H1 (cell line): ENCODE data around the gene CAB39L. TPM values are rescaled to one million over a fixed set of nuclear protein-coding genes. Genes with fewer than 3 reads are reported as not detected.

Source experiments
- CTCF ChIP-seq, 3 experiments: IDR thresholded peaks; 1 replicate in 2 of 3; 2 replicates in 1 of 3; pipeline versions ENCODE4 v1.5.1 to v1.6.1; 2011; ENCODE audit warnings: low read length in 3 of 3, mild to moderate bottlenecking in 3 of 3, inconsistent platforms in 2 of 3, low read depth in 1 of 3, moderate library complexity in 1 of 3; ENCODE audit not compliant: insufficient read depth in 1 of 3; ENCODE audit errors: control extremely low read depth in 1 of 3
- KDM5A ChIP-seq: fragments of 200-600 bp; IDR thresholded peaks from 2 replicates; pipeline ENCODE4 v1.7.1; 2012; ENCODE audit warnings: mild to moderate bottlenecking, low read length, inconsistent platforms, mixed read lengths
- SAP30 ChIP-seq: fragments of 300-600 bp; sonication (generic); IDR thresholded peaks from 2 replicates; pipeline ENCODE4 v1.7.1; 2012; ENCODE audit warnings: low read length, moderate library complexity, mild to moderate bottlenecking, inconsistent platforms; ENCODE audit not compliant: insufficient read depth, insufficient replicate concordance
- SIX5 ChIP-seq: IDR thresholded peaks from 2 replicates; pipeline ENCODE4 v1.6.1; 2011; ENCODE audit warnings: mild to moderate bottlenecking, low read depth, low read length
- TEAD4 ChIP-seq: IDR thresholded peaks from 2 replicates; pipeline ENCODE4 v1.6.1; 2012; ENCODE audit warnings: low read depth, low read length, inconsistent platforms, mixed read lengths
- polyA plus RNA-seq, 7 experiments: library from polyadenylated mRNA; depleted of rRNA in 3 of 7; stranded (reverse) in 5 of 7; unstranded in 2 of 7; fragments of >200 nt in 5 of 7; fragments of 200-250 nt in 2 of 7; gene quantifications; 1 replicate in 5 of 7; 2 replicates in 1 of 7; 4 replicates in 1 of 7; pipeline versions ENCODE4 v1.2.1 to v1.2.3, GENCODE V29; 2011 to 2013; ENCODE audit warnings: missing spikeins in 2 of 7, mixed read lengths in 2 of 7
- total RNA-seq: library from RNA; stranded (reverse); fragmentation: NEBNext Ultra II Directional; extraction: Animal tissue kit (Norgen Biotek cat#: 25700); gene quantifications from 2 replicates; pipeline ENCODE4 v1.2.1, GENCODE V29; 2021
- TF ChIP-seq, protein P1 (sequence below): fragments of 300-600 bp; sonication (generic); IDR thresholded peaks from 2 replicates; pipeline ENCODE4 v1.7.1; 2012; ENCODE audit warnings: low read length, moderate library complexity, mild to moderate bottlenecking, inconsistent platforms; ENCODE audit not compliant: insufficient replicate concordance
- TF ChIP-seq, protein P2 (sequence below): IDR thresholded peaks from 2 replicates; pipeline ENCODE4 v1.6.1; 2012; ENCODE audit warnings: low read length, inconsistent platforms

Gene CAB39L
- total and polyA plus RNA-seq, 2 of the 8 experiments (the other 6 are each of a cell fraction or from before 2014, with no cell fraction given): 2.5 to 4.8 TPM

DNA sequence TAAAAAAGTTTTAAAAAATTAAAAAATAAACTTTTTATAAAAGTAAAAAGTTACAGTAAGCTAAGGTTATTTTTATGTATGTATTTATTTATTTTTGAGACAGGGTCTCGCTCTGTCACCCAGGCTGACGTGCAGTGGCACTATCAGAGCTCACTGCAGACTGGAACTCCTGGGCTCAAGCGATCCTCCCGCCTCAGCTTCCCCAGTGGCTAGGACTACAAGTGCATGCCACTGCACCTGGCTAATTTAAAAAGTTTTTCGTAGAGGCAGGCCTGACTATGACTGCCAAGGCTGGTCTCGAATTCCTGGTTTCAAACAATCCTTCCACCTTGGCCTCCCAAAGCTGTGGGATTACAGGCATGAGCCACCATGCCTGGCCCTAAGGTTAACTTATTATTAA, 132.0 kb downstream of the CAB39L start (continued):
- TF ChIP-seq, protein P1, sequence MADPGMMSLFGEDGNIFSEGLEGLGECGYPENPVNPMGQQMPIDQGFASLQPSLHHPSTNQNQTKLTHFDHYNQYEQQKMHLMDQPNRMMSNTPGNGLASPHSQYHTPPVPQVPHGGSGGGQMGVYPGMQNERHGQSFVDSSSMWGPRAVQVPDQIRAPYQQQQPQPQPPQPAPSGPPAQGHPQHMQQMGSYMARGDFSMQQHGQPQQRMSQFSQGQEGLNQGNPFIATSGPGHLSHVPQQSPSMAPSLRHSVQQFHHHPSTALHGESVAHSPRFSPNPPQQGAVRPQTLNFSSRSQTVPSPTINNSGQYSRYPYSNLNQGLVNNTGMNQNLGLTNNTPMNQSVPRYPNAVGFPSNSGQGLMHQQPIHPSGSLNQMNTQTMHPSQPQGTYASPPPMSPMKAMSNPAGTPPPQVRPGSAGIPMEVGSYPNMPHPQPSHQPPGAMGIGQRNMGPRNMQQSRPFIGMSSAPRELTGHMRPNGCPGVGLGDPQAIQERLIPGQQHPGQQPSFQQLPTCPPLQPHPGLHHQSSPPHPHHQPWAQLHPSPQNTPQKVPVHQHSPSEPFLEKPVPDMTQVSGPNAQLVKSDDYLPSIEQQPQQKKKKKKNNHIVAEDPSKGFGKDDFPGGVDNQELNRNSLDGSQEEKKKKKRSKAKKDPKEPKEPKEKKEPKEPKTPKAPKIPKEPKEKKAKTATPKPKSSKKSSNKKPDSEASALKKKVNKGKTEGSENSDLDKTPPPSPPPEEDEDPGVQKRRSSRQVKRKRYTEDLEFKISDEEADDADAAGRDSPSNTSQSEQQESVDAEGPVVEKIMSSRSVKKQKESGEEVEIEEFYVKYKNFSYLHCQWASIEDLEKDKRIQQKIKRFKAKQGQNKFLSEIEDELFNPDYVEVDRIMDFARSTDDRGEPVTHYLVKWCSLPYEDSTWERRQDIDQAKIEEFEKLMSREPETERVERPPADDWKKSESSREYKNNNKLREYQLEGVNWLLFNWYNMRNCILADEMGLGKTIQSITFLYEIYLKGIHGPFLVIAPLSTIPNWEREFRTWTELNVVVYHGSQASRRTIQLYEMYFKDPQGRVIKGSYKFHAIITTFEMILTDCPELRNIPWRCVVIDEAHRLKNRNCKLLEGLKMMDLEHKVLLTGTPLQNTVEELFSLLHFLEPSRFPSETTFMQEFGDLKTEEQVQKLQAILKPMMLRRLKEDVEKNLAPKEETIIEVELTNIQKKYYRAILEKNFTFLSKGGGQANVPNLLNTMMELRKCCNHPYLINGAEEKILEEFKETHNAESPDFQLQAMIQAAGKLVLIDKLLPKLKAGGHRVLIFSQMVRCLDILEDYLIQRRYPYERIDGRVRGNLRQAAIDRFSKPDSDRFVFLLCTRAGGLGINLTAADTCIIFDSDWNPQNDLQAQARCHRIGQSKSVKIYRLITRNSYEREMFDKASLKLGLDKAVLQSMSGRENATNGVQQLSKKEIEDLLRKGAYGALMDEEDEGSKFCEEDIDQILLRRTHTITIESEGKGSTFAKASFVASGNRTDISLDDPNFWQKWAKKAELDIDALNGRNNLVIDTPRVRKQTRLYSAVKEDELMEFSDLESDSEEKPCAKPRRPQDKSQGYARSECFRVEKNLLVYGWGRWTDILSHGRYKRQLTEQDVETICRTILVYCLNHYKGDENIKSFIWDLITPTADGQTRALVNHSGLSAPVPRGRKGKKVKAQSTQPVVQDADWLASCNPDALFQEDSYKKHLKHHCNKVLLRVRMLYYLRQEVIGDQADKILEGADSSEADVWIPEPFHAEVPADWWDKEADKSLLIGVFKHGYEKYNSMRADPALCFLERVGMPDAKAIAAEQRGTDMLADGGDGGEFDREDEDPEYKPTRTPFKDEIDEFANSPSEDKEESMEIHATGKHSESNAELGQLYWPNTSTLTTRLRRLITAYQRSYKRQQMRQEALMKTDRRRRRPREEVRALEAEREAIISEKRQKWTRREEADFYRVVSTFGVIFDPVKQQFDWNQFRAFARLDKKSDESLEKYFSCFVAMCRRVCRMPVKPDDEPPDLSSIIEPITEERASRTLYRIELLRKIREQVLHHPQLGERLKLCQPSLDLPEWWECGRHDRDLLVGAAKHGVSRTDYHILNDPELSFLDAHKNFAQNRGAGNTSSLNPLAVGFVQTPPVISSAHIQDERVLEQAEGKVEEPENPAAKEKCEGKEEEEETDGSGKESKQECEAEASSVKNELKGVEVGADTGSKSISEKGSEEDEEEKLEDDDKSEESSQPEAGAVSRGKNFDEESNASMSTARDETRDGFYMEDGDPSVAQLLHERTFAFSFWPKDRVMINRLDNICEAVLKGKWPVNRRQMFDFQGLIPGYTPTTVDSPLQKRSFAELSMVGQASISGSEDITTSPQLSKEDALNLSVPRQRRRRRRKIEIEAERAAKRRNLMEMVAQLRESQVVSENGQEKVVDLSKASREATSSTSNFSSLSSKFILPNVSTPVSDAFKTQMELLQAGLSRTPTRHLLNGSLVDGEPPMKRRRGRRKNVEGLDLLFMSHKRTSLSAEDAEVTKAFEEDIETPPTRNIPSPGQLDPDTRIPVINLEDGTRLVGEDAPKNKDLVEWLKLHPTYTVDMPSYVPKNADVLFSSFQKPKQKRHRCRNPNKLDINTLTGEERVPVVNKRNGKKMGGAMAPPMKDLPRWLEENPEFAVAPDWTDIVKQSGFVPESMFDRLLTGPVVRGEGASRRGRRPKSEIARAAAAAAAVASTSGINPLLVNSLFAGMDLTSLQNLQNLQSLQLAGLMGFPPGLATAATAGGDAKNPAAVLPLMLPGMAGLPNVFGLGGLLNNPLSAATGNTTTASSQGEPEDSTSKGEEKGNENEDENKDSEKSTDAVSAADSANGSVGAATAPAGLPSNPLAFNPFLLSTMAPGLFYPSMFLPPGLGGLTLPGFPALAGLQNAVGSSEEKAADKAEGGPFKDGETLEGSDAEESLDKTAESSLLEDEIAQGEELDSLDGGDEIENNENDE: no peak
- TF ChIP-seq SAP30: no peak
- no peak for TF ChIP-seq KDM5A
- TF ChIP-seq TEAD4: no peak
- TF ChIP-seq CTCF (IDR thresholded peaks at IDR 0.05; ENCODE audit: control extremely low read depth in 1 of 3, insufficient read depth in 1 of 3, low read depth in 1 of 3, low read length in 3 of 3): no peak
- no peak for TF ChIP-seq SIX5
- TF ChIP-seq, protein P2, sequence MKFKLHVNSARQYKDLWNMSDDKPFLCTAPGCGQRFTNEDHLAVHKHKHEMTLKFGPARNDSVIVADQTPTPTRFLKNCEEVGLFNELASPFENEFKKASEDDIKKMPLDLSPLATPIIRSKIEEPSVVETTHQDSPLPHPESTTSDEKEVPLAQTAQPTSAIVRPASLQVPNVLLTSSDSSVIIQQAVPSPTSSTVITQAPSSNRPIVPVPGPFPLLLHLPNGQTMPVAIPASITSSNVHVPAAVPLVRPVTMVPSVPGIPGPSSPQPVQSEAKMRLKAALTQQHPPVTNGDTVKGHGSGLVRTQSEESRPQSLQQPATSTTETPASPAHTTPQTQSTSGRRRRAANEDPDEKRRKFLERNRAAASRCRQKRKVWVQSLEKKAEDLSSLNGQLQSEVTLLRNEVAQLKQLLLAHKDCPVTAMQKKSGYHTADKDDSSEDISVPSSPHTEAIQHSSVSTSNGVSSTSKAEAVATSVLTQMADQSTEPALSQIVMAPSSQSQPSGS: no peak
